Measurements from ENCODE around the gene BOD1L1.

Gene BOD1L1

GRCh38 chr4:13539047-13539618 is 88.4 kb downstream of the BOD1L1 start:
- Histone ChIP-seq H3K79me2 (ENCODE audit: control insufficient read depth, insufficient read depth, low read length, unreplicated experiment) (no peaks in the 10 kb centered on the region), H3K4me1 (ENCODE audit: control insufficient read depth, insufficient read depth, low read length, unreplicated experiment) (no peaks in the 10 kb centered on the region), H3K27me3 (ENCODE audit: insufficient read depth, low read length) (peaks cover 100% of the 10 kb centered on the region), H3K36me3 (ENCODE audit: insufficient read depth, low read length) (no peaks in the 10 kb centered on the region), H3K4me3 (ENCODE audit: low read depth, low read length) (peak overlapping the region; percentile 40; the same call in 1 of the 2 replicates), H3K27ac (ENCODE audit: low read depth, low read length) (no peak overlapping the region), H2AFZ (ENCODE audit: low read length, unreplicated experiment) (no peak overlapping the region)

GRCh38 chr4:13538427-13538973 is 89.0 kb downstream of the BOD1L1 start:
- Histone ChIP-seq H2AFZ (ENCODE audit: low read length, unreplicated experiment) (no peak overlapping the region), H3K79me2 (ENCODE audit: control insufficient read depth, insufficient read depth, low read length, unreplicated experiment) (no peaks in the 10 kb centered on the region), H3K4me3 (ENCODE audit: low read depth, low read length) (no peak overlapping the region), H3K36me3 (ENCODE audit: insufficient read depth, low read length) (no peaks in the 10 kb centered on the region), H3K27me3 (ENCODE audit: insufficient read depth, low read length) (peaks cover 100% of the 10 kb centered on the region), H3K4me1 (ENCODE audit: control insufficient read depth, insufficient read depth, low read length, unreplicated experiment) (no peaks in the 10 kb centered on the region), H3K27ac (ENCODE audit: low read depth, low read length) (no peak overlapping the region)

- Histone ChIP-seq H3K36me3 (ENCODE audit: insufficient read depth, low read length) (no peaks in the 10 kb centered on the region), H3K27me3 (ENCODE audit: insufficient read depth, low read length) (peaks cover 99% of the 10 kb centered on the region), H3K4me3 (ENCODE audit: low read depth, low read length) (no peak overlapping the region), H3K4me1 (ENCODE audit: control insufficient read depth, insufficient read depth, low read length, unreplicated experiment) (no peaks in the 10 kb centered on the region), H2AFZ (ENCODE audit: low read length, unreplicated experiment) (no peak overlapping the region), H3K79me2 (ENCODE audit: control insufficient read depth, insufficient read depth, low read length, unreplicated experiment) (no peaks in the 10 kb centered on the region), H3K27ac (ENCODE audit: low read depth, low read length) (no peak overlapping the region)
These were observed 89.7 kb downstream of the BOD1L1 start for GRCh38 chr4:13537832-13538177.

GRCh38 chr4:13537011-13537831 is 90.3 kb downstream of the BOD1L1 start:
- H3K36me3 ChIP-seq (ENCODE audit: insufficient read depth, low read length), result no peaks in the 10 kb centered on the region
- H3K27me3 ChIP-seq (ENCODE audit: insufficient read depth, low read length), result peaks cover 99% of the 10 kb centered on the region
- H3K4me3 ChIP-seq (ENCODE audit: low read depth, low read length), result no peak overlapping the region
- no peak overlapping the region for H2AFZ ChIP-seq (ENCODE audit: low read length, unreplicated experiment)
- no peaks in the 10 kb centered on the region for H3K79me2 ChIP-seq (ENCODE audit: control insufficient read depth, insufficient read depth, low read length, unreplicated experiment)
- no peaks in the 10 kb centered on the region for H3K4me1 ChIP-seq (ENCODE audit: control insufficient read depth, insufficient read depth, low read length, unreplicated experiment)
- H3K27ac ChIP-seq (ENCODE audit: low read depth, low read length), result no peak overlapping the region

- Histone ChIP-seq H3K4me1 (ENCODE audit: control insufficient read depth, insufficient read depth, low read length, unreplicated experiment) (no peaks in the 10 kb centered on the region), H2AFZ (ENCODE audit: low read length, unreplicated experiment) (no peak overlapping the region), H3K36me3 (ENCODE audit: insufficient read depth, low read length) (no peaks in the 10 kb centered on the region), H3K4me3 (ENCODE audit: low read depth, low read length) (no peak overlapping the region), H3K27ac (ENCODE audit: low read depth, low read length) (no peak overlapping the region), H3K79me2 (ENCODE audit: control insufficient read depth, insufficient read depth, low read length, unreplicated experiment) (no peaks in the 10 kb centered on the region), H3K27me3 (ENCODE audit: insufficient read depth, low read length) (peaks cover 97% of the 10 kb centered on the region)
These were observed 90.9 kb downstream of the BOD1L1 start for GRCh38 chr4:13536607-13537006.

GRCh38 chr4:13535708-13536361 is 91.7 kb downstream of the BOD1L1 start:
- H3K4me3 ChIP-seq (ENCODE audit: low read depth, low read length), result no peak overlapping the region
- no peaks in the 10 kb centered on the region for H3K4me1 ChIP-seq (ENCODE audit: control insufficient read depth, insufficient read depth, low read length, unreplicated experiment)
- no peaks in the 10 kb centered on the region for H3K79me2 ChIP-seq (ENCODE audit: control insufficient read depth, insufficient read depth, low read length, unreplicated experiment)
- H2AFZ ChIP-seq (ENCODE audit: low read length, unreplicated experiment), result no peak overlapping the region
- H3K27me3 ChIP-seq (ENCODE audit: insufficient read depth, low read length), result peaks cover 97% of the 10 kb centered on the region
- no peaks in the 10 kb centered on the region for H3K36me3 ChIP-seq (ENCODE audit: insufficient read depth, low read length)
- no peak overlapping the region for H3K27ac ChIP-seq (ENCODE audit: low read depth, low read length)

- no peak overlapping the region for H3K27ac ChIP-seq (ENCODE audit: low read depth, low read length)
- no peak overlapping the region for H3K4me3 ChIP-seq (ENCODE audit: low read depth, low read length)
- no peaks in the 10 kb centered on the region for H3K4me1 ChIP-seq (ENCODE audit: control insufficient read depth, insufficient read depth, low read length, unreplicated experiment)
- no peak overlapping the region for H2AFZ ChIP-seq (ENCODE audit: low read length, unreplicated experiment)
- H3K36me3 ChIP-seq (ENCODE audit: insufficient read depth, low read length), result no peaks in the 10 kb centered on the region
- H3K79me2 ChIP-seq (ENCODE audit: control insufficient read depth, insufficient read depth, low read length, unreplicated experiment), result no peaks in the 10 kb centered on the region
- H3K27me3 ChIP-seq (ENCODE audit: insufficient read depth, low read length), result peaks cover 97% of the 10 kb centered on the region
These were observed 92.4 kb downstream of the BOD1L1 start for GRCh38 chr4:13535118-13535517.

- H3K36me3 ChIP-seq (ENCODE audit: insufficient read depth, low read length), result no peaks in the 10 kb centered on the region
- H3K27ac ChIP-seq (ENCODE audit: low read depth, low read length), result no peak overlapping the region
- H2AFZ ChIP-seq (ENCODE audit: low read length, unreplicated experiment), result no peak overlapping the region
- no peak overlapping the region for H3K4me3 ChIP-seq (ENCODE audit: low read depth, low read length)
- H3K4me1 ChIP-seq (ENCODE audit: control insufficient read depth, insufficient read depth, low read length, unreplicated experiment), result no peaks in the 10 kb centered on the region
- no peaks in the 10 kb centered on the region for H3K79me2 ChIP-seq (ENCODE audit: control insufficient read depth, insufficient read depth, low read length, unreplicated experiment)
- peaks cover 97% of the 10 kb centered on the region for H3K27me3 ChIP-seq (ENCODE audit: insufficient read depth, low read length)
These were observed 93.0 kb downstream of the BOD1L1 start for GRCh38 chr4:13534344-13535063.

GRCh38 chr4:13533670-13534343 is 93.7 kb downstream of the BOD1L1 start:
- Histone ChIP-seq H3K79me2 (ENCODE audit: control insufficient read depth, insufficient read depth, low read length, unreplicated experiment) (no peaks in the 10 kb centered on the region), H3K27me3 (ENCODE audit: insufficient read depth, low read length) (peaks cover 97% of the 10 kb centered on the region), H3K4me3 (ENCODE audit: low read depth, low read length) (no peak overlapping the region), H2AFZ (ENCODE audit: low read length, unreplicated experiment) (no peak overlapping the region), H3K4me1 (ENCODE audit: control insufficient read depth, insufficient read depth, low read length, unreplicated experiment) (no peaks in the 10 kb centered on the region), H3K36me3 (ENCODE audit: insufficient read depth, low read length) (no peaks in the 10 kb centered on the region), H3K27ac (ENCODE audit: low read depth, low read length) (no peak overlapping the region)

- no peaks in the 10 kb centered on the region for H3K36me3 ChIP-seq (ENCODE audit: insufficient read depth, low read length)
- H3K27me3 ChIP-seq (ENCODE audit: insufficient read depth, low read length), result peaks cover 97% of the 10 kb centered on the region
- H3K4me3 ChIP-seq (ENCODE audit: low read depth, low read length), result no peak overlapping the region
- no peak overlapping the region for H2AFZ ChIP-seq (ENCODE audit: low read length, unreplicated experiment)
- peaks cover 6% of the 10 kb centered on the region for H3K4me1 ChIP-seq (ENCODE audit: control insufficient read depth, insufficient read depth, low read length, unreplicated experiment)
- H3K79me2 ChIP-seq (ENCODE audit: control insufficient read depth, insufficient read depth, low read length, unreplicated experiment), result no peaks in the 10 kb centered on the region
- H3K27ac ChIP-seq (ENCODE audit: low read depth, low read length), result no peak overlapping the region
These were observed 95.9 kb downstream of the BOD1L1 start for GRCh38 chr4:13531625-13531998.

Measured in ACC112 (cell line).